ENCODE measurements around the gene LTBP2.

LTBP2 gene

DNA sequence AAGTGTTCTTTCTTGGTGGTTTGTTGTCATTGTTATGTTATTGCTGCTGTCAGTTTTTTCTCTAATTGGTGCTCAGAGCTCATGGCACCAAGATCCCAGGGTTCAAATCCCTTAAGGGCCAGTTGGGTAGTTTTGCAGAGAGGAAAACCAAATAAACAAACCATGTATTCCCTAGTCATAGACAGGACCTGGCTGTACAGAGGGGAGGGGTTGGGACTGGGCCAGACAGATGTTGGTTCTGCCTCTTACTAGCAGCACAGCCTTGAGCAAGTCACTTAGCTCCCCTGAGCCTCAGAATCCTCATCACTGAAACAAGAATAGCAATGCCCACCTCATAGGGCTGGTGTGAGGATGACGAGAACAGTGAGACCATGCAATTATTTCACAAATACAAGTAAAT is 53.4 kb downstream of the LTBP2 start:
- TF ChIP-seq, protein P1, sequence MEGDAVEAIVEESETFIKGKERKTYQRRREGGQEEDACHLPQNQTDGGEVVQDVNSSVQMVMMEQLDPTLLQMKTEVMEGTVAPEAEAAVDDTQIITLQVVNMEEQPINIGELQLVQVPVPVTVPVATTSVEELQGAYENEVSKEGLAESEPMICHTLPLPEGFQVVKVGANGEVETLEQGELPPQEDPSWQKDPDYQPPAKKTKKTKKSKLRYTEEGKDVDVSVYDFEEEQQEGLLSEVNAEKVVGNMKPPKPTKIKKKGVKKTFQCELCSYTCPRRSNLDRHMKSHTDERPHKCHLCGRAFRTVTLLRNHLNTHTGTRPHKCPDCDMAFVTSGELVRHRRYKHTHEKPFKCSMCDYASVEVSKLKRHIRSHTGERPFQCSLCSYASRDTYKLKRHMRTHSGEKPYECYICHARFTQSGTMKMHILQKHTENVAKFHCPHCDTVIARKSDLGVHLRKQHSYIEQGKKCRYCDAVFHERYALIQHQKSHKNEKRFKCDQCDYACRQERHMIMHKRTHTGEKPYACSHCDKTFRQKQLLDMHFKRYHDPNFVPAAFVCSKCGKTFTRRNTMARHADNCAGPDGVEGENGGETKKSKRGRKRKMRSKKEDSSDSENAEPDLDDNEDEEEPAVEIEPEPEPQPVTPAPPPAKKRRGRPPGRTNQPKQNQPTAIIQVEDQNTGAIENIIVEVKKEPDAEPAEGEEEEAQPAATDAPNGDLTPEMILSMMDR (IDR thresholded peaks at IDR 0.05; ENCODE audit: low read depth, low read length, poor library complexity, severe bottlenecking): no peak
- TF ChIP-seq EZH2phosphoT487 (IDR thresholded peaks at IDR 0.05; ENCODE audit: borderline replicate concordance, low read length): no peak
- Histone ChIP-seq H3K36me3 (ENCODE audit: control insufficient read depth, low read length) (no peaks in the 10 kb centered on the region), H4K20me1 (ENCODE audit: control insufficient read depth, insufficient read depth, low read depth, low read length) (no peaks in the 10 kb centered on the region), H3K27me3 (ENCODE audit: control insufficient read depth, low read length) (peaks cover 5% of the 10 kb centered on the region), H3K4me1 (ENCODE audit: control insufficient read depth, low read length) (no peaks in the 10 kb centered on the region), H3F3A (ENCODE audit: control insufficient read depth, insufficient read depth) (no peaks in the 10 kb centered on the region), H3K4me3 (ENCODE audit: low read length) (no peak overlapping the region), H3K79me2 (ENCODE audit: control insufficient read depth, low read length) (no peaks in the 10 kb centered on the region), H3K27ac (ENCODE audit: low read depth, low read length) (no peak overlapping the region), H3K9me3 (ENCODE audit: control insufficient read depth, insufficient read depth, low read length) (no peaks in the 10 kb centered on the region), H3K4me2 (ENCODE audit: low read length) (no peak overlapping the region), H3K9me2 (replicated peaks; ENCODE audit: control insufficient read depth, low read length) (no peaks in the 10 kb centered on the region)

DNA sequence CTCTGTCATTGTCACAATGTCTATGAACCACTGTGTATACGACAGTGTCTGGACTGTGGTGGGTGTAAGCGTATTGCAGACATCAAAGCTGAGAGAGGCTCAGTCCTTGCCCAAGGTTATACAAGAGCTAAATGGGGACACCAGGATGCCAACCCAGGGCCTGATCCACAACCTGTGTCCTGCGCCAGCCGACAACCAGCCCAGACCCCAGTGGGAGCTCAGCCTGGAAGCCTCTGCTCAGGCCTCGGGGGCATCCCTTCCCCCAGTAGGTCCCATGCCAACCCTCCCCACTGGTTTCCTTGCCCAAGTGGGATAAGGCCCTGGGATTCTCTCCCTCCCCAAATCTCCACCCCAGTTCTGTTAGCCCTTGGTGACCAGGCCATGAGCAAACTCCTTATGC is 54.3 kb downstream of the LTBP2 start:
- no peak overlapping the region for H3K4me3 ChIP-seq (ENCODE audit: low read length)
- H3K9me2 ChIP-seq (replicated peaks; ENCODE audit: control insufficient read depth, low read length): no peaks in the 10 kb centered on the region
- H3K36me3 ChIP-seq (ENCODE audit: control insufficient read depth, low read length): no peaks in the 10 kb centered on the region
- peaks cover 6% of the 10 kb centered on the region for H3K27me3 ChIP-seq (ENCODE audit: control insufficient read depth, low read length)
- no peak overlapping the region for H3K27ac ChIP-seq (ENCODE audit: low read depth, low read length)
- no peaks in the 10 kb centered on the region for H3F3A ChIP-seq (ENCODE audit: control insufficient read depth, insufficient read depth)
- H3K79me2 ChIP-seq (ENCODE audit: control insufficient read depth, low read length): no peaks in the 10 kb centered on the region
- TF ChIP-seq EZH2phosphoT487 (IDR thresholded peaks at IDR 0.05; ENCODE audit: borderline replicate concordance, low read length): no peak
- TF ChIP-seq, protein P1 (IDR thresholded peaks at IDR 0.05; ENCODE audit: low read depth, low read length, poor library complexity, severe bottlenecking): no peak
- H3K9me3 ChIP-seq (ENCODE audit: control insufficient read depth, insufficient read depth, low read length): no peaks in the 10 kb centered on the region
- H3K4me1 ChIP-seq (ENCODE audit: control insufficient read depth, low read length): no peaks in the 10 kb centered on the region
- no peaks in the 10 kb centered on the region for H4K20me1 ChIP-seq (ENCODE audit: control insufficient read depth, insufficient read depth, low read depth, low read length)
- no peak overlapping the region for H3K4me2 ChIP-seq (ENCODE audit: low read length)

DNA sequence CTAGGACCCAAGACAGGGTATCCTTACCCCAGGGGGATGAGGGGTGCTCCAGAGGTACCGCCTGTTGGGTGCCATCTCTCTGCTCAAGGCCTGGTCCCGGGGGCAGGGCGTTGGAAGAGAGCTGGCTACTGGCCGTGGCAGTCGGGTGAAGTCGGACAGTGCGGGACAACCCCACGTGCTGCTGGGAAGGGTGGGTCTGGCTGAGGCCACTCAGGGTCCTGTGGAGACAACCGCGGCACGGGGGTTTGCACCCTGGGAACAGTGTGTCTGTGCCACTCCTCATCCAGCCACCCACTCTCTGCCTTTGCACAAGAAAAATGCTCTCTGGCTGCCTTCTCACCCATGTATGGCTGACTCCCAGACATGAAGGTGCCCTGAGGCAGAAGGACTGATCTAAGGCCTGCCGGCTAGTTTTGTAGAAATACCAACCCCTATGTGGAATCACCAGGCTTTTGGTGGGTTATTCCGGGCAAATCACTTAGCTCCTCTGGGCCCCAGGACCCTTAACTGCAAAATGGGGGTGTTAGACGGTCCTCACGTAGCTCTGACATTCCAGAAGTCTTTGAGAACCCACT is 56.5 kb downstream of the LTBP2 start:
- Histone ChIP-seq H3F3A (ENCODE audit: control insufficient read depth, insufficient read depth) (no peaks in the 10 kb centered on the region), H3K4me3 (ENCODE audit: low read length) (no peak overlapping the region), H3K9me3 (ENCODE audit: control insufficient read depth, insufficient read depth, low read length) (no peaks in the 10 kb centered on the region), H4K20me1 (ENCODE audit: control insufficient read depth, insufficient read depth, low read depth, low read length) (no peaks in the 10 kb centered on the region), H3K27me3 (ENCODE audit: control insufficient read depth, low read length) (peaks cover 7% of the 10 kb centered on the region), H3K4me1 (ENCODE audit: control insufficient read depth, low read length) (no peaks in the 10 kb centered on the region), H3K9me2 (replicated peaks; ENCODE audit: control insufficient read depth, low read length) (no peaks in the 10 kb centered on the region), H3K79me2 (ENCODE audit: control insufficient read depth, low read length) (no peaks in the 10 kb centered on the region), H3K4me2 (ENCODE audit: low read length) (no peak overlapping the region), H3K27ac (ENCODE audit: low read depth, low read length) (no peak overlapping the region), H3K36me3 (ENCODE audit: control insufficient read depth, low read length) (no peaks in the 10 kb centered on the region)
- no peak for TF ChIP-seq EZH2phosphoT487 (IDR thresholded peaks at IDR 0.05; ENCODE audit: borderline replicate concordance, low read length)
- TF ChIP-seq, protein P1 (IDR thresholded peaks at IDR 0.05; ENCODE audit: low read depth, low read length, poor library complexity, severe bottlenecking): no peak

Measured in DOHH2 (cell line).